Breast epithelium (tissue), 4 donors: ENCODE measurements around the gene WIPF1. TPM values are rescaled to one million over a fixed set of nuclear protein-coding genes. Genes with fewer than 3 reads are reported as not detected.

Experiments used
- DNase-seq, 2 donors: peaks; one replicate each; pipeline ENCODE4 v3.0.0-alpha.2; 2019; ENCODE audit warnings: low spot score in 2 of 2
- H3K27ac ChIP-seq, 2 donors: fragments of 200-600 bp; sonication (generic) in 1 of 2; one replicate each; pipeline ENCODE4 v1.5.1; 2016 to 2019; ENCODE audit warnings: mild to moderate bottlenecking in 1 of 2
- H3K27me3 ChIP-seq, 2 donors: fragments of 200-600 bp; sonication (generic) in 1 of 2; one replicate each; pipeline versions ENCODE4 v1.5.1 to v1.6.0; 2017 to 2019; ENCODE audit warnings: control low read depth in 1 of 2, mild to moderate bottlenecking in 1 of 2
- H3K36me3 ChIP-seq: fragments of 200-600 bp; one replicate; pipeline ENCODE4 v1.5.1; 2019
- H3K4me1 ChIP-seq, 2 donors: fragments of 200-600 bp; sonication (generic); one replicate each; pipeline ENCODE4 v1.5.1; 2016 to 2019; ENCODE audit warnings: control low read depth in 1 of 2
- H3K4me3 ChIP-seq, 3 donors: fragments of 200-600 bp; sonication (generic); 1 replicate in 2 of 3; 2 replicates in 1 of 3; pipeline ENCODE4 v1.5.1; 2016 to 2019; ENCODE audit warnings: mild to moderate bottlenecking in 3 of 3, moderate library complexity in 2 of 3
- H3K9me3 ChIP-seq, 2 donors: fragments of 200-600 bp; sonication (generic) in 1 of 2; one replicate each; pipeline ENCODE4 v1.5.1; 2016 to 2019; ENCODE audit warnings: control low read depth in 1 of 2
- CTCF ChIP-seq, 3 donors: fragments of 450-650 bp; IDR thresholded peaks; one replicate each; pipeline ENCODE4 v1.5.1; 2016 to 2017; ENCODE audit warnings: antibody characterized with exemption in 3 of 3, mild to moderate bottlenecking in 3 of 3, moderate library complexity in 3 of 3
- POLR2A ChIP-seq: fragments of 450-650 bp; IDR thresholded peaks from one replicate; pipeline ENCODE4 v1.6.1; 2016; ENCODE audit warnings: antibody characterized with exemption, mild to moderate bottlenecking, moderate library complexity
- POLR2AphosphoS5 ChIP-seq, 3 donors: sonication (generic); formaldehyde crosslinking; IDR thresholded peaks; one replicate each; pipeline ENCODE4 v1.6.1; 2017; ENCODE audit warnings: antibody characterized with exemption in 3 of 3
- intact Hi-C: fragments of 100-400 bp; cut with DNase I; formaldehyde crosslinking; loops from one replicate; pipeline ENCODE4 v1.15.1; 2023; ENCODE audit warnings: low total_unique reads
- total RNA-seq, 3 donors: library from RNA; depleted of rRNA; stranded (reverse); fragments of >200 nt; gene quantifications; one replicate each; pipeline ENCODE4 v1.1.0, GENCODE V29; 2016

The WIPF1 gene
- total RNA-seq, 3 donors from 2014 or later, result 17.6 to 43.2 (median 24.9) TPM

GRCh38 chr2:174621323-174621722, 23.7 kb upstream of the WIPF1 start:
- no peak for DNase-seq
- Histone ChIP-seq H3K27ac (no peak overlapping the region), H3K27me3 (no peaks in the 10 kb centered on the region), H3K4me1 (no peaks in the 10 kb centered on the region), H3K9me3 (no peaks in the 10 kb centered on the region), H3K4me3 (no peak overlapping the region), H3K36me3 (no peaks in the 10 kb centered on the region)
- intact Hi-C loops, result no loop called here
- TF ChIP-seq POLR2AphosphoS5 (IDR thresholded peaks at IDR 0.05) (no peak), POLR2A (no peak), CTCF (IDR thresholded peaks at IDR 0.05) (no peak)

- no peak for TF ChIP-seq CTCF (IDR thresholded peaks at IDR 0.05)
- no peak for TF ChIP-seq POLR2AphosphoS5 (IDR thresholded peaks at IDR 0.05)
- TF ChIP-seq POLR2A, result no peak
- Histone ChIP-seq H3K36me3 (no peaks in the 10 kb centered on the region), H3K9me3 (no peaks in the 10 kb centered on the region), H3K4me3 (no peak overlapping the region), H3K27ac (peak overlapping the region; percentile 31 to 59), H3K4me1 (no peaks in the 10 kb centered on the region), H3K27me3 (no peaks in the 10 kb centered on the region)
- intact Hi-C loops, result no loop called here
- no peak for DNase-seq
Measured at GRCh38 chr2:174618179-174618578, 20.6 kb upstream of the WIPF1 start.

- no peak for DNase-seq
Measured at GRCh38 chr2:174617718-174618117, 20.1 kb upstream of the WIPF1 start.

GRCh38 chr2:174617120-174617519, 19.5 kb upstream of the WIPF1 start:
- no peaks in the 10 kb centered on the region for H3K4me1 ChIP-seq
- no peaks in the 10 kb centered on the region for H3K27me3 ChIP-seq
- DNase-seq, result no peak
- no peaks in the 10 kb centered on the region for H3K36me3 ChIP-seq
- H3K4me3 ChIP-seq, result no peak overlapping the region
- intact Hi-C loops, result no loop called here
- H3K9me3 ChIP-seq, result no peaks in the 10 kb centered on the region
- TF ChIP-seq POLR2AphosphoS5 (IDR thresholded peaks at IDR 0.05), result no peak
- TF ChIP-seq POLR2A, result no peak
- no peak for TF ChIP-seq CTCF (IDR thresholded peaks at IDR 0.05)
- H3K27ac ChIP-seq, result peak overlapping the region in 1 of 2 donors; percentile 59

More at GRCh38 chr2:174617718-174618117, 20.1 kb upstream of the WIPF1 start:
- H3K36me3 ChIP-seq, result no peaks in the 10 kb centered on the region
- no peak for TF ChIP-seq POLR2A
- no peak for TF ChIP-seq CTCF (IDR thresholded peaks at IDR 0.05)
- no peak for TF ChIP-seq POLR2AphosphoS5 (IDR thresholded peaks at IDR 0.05)
- peak overlapping the region; percentile 31 to 59 for H3K27ac ChIP-seq
- no peaks in the 10 kb centered on the region for H3K27me3 ChIP-seq
- H3K9me3 ChIP-seq, result no peaks in the 10 kb centered on the region
- no peaks in the 10 kb centered on the region for H3K4me1 ChIP-seq
- intact Hi-C loops, result no loop called here
- H3K4me3 ChIP-seq, result no peak overlapping the region

- Histone ChIP-seq H3K27me3 (no peaks in the 10 kb centered on the region), H3K27ac (peak overlapping the region in 1 of 2 donors; percentile 60), H3K4me1 (no peaks in the 10 kb centered on the region), H3K9me3 (no peaks in the 10 kb centered on the region), H3K4me3 (no peak overlapping the region), H3K36me3 (no peaks in the 10 kb centered on the region)
- DNase-seq, result no peak
- no peak for TF ChIP-seq CTCF (IDR thresholded peaks at IDR 0.05)
- no peak for TF ChIP-seq POLR2A
- TF ChIP-seq POLR2AphosphoS5 (IDR thresholded peaks at IDR 0.05), result no peak
- intact Hi-C loops, result no loop called here
Measured at GRCh38 chr2:174615871-174616436, 18.4 kb upstream of the WIPF1 start.
